SK-N-SH (cell line): ENCODE measurements around the gene INSYN1. TPM values are rescaled to one million over a fixed set of nuclear protein-coding genes. Genes with fewer than 3 reads are reported as not detected.

ENCODE experiments used
- CTCF ChIA-PET: fragments of 300-600, 350-600 bp; formaldehyde crosslinking; extraction: SDS; loops from one replicate; lab custom pipeline; 2021; lab: Yijun Ruan, JAX
- POLR2A ChIA-PET: fragments of 350-600 bp; sonication (Branson Sonifier 250); formaldehyde crosslinking; extraction: SDS; loops from one replicate; lab custom pipeline; 2020; ENCODE audit warnings: antibody characterized with exemption, inconsistent platforms; lab: Yijun Ruan, JAX
- DNase-seq: peaks from one replicate; pipeline ENCODE4 v3.0.0; 2012
- H2AFZ ChIP-seq: fragments of 200-600 bp; sonication (generic); 2 replicates; pipeline ENCODE4 v1.8.1; 2016; ENCODE audit warnings: antibody characterized with exemption, mild to moderate bottlenecking, low read depth
- H3F3A ChIP-seq: fragments of 200-600 bp; sonication (generic); replicated peaks from 2 replicates; pipeline ENCODE3; 2016; ENCODE audit warnings: antibody characterized with exemption, mild to moderate bottlenecking; ENCODE audit not compliant: insufficient read depth
- H3K27ac ChIP-seq, 2 experiments: fragments of 200-500 bp in 1 of 2; fragments of 200-600 bp in 1 of 2; sonication (Bioruptor generic) in 1 of 2; sonication (generic), shearing (Covaris generic) in 1 of 2; 2 replicates each; pipeline versions ENCODE4 v1.5.1 to v1.6.1; 2014 to 2016; ENCODE audit warnings: low read depth in 2 of 2, inconsistent platforms in 1 of 2, low read length in 1 of 2, mild to moderate bottlenecking in 1 of 2, mixed read lengths in 1 of 2
- H3K27me3 ChIP-seq: fragments of 200-600 bp; sonication (generic), shearing (Covaris generic); 2 replicates; pipeline ENCODE4 v1.6.1; 2016; ENCODE audit warnings: mixed run types; ENCODE audit not compliant: insufficient read depth
- H3K36me3 ChIP-seq, 2 experiments: fragments of 200-500 bp in 1 of 2; fragments of 200-600 bp in 1 of 2; sonication (Bioruptor generic) in 1 of 2; sonication (generic) in 1 of 2; replicated peaks in 1 of 2; 2 replicates each; pipeline versions ENCODE3 to v1.5.1; 2014 to 2016; ENCODE audit warnings: low read length in 1 of 2, mild to moderate bottlenecking in 1 of 2; ENCODE audit not compliant: insufficient read depth in 2 of 2, control insufficient read depth in 1 of 2
- H3K4me1 ChIP-seq, 2 experiments: fragments of 200-500 bp in 1 of 2; fragments of 200-600 bp in 1 of 2; sonication (Bioruptor generic) in 1 of 2; sonication (generic), shearing (Covaris generic) in 1 of 2; 2 replicates each; pipeline versions ENCODE4 v1.5.1 to v1.6.1; 2014 to 2016; ENCODE audit warnings: low read depth in 1 of 2, low read length in 1 of 2, mixed run types in 1 of 2; ENCODE audit not compliant: insufficient read depth in 2 of 2, control insufficient read depth in 1 of 2
- H3K4me2 ChIP-seq: fragments of 200-600 bp; sonication (generic), shearing (Covaris generic); 2 replicates; pipeline ENCODE4 v1.6.1; 2017; ENCODE audit warnings: mixed run types
- H3K4me3 ChIP-seq, 2 experiments: fragments of 200-500 bp in 1 of 2; fragments of 200-600 bp in 1 of 2; sonication (Bioruptor generic) in 1 of 2; sonication (generic), shearing (Covaris generic) in 1 of 2; 2 replicates each; pipeline versions ENCODE4 v1.5.1 to v1.8.1; 2014 to 2016; ENCODE audit warnings: low read depth in 2 of 2, inconsistent platforms in 1 of 2, low read length in 1 of 2, mild to moderate bottlenecking in 1 of 2, mixed read lengths in 1 of 2, moderate library complexity in 1 of 2
- H3K79me2 ChIP-seq: fragments of 200-600 bp; sonication (generic); 2 replicates; pipeline ENCODE4 v1.8.1; 2017; ENCODE audit warnings: mild to moderate bottlenecking; ENCODE audit not compliant: insufficient read depth
- H3K9ac ChIP-seq: fragments of 200-600 bp; sonication (generic); 2 replicates; pipeline ENCODE4 v1.6.1; 2017; ENCODE audit warnings: mixed run types
- H3K9me2 ChIP-seq: fragments of 200-600 bp; sonication (generic); 2 replicates; pipeline ENCODE4 v1.6.1; 2017; ENCODE audit warnings: mixed run types
- H3K9me3 ChIP-seq: fragments of 200-600 bp; sonication (generic); 2 replicates; pipeline ENCODE4 v1.6.1; 2017; ENCODE audit warnings: mixed run types, mild to moderate bottlenecking, moderate library complexity
- H4K20me1 ChIP-seq: fragments of 200-600 bp; sonication (generic); 2 replicates; pipeline ENCODE4 v1.6.1; 2017; ENCODE audit warnings: mild to moderate bottlenecking, mixed run types; ENCODE audit not compliant: insufficient read depth
- CTCF ChIP-seq: fragments of 200-600 bp; sonication (generic); IDR thresholded peaks from 2 replicates; pipeline ENCODE4 v1.6.1; 2017; ENCODE audit warnings: antibody characterized with exemption, mild to moderate bottlenecking, moderate library complexity
- ELF1 ChIP-seq: IDR thresholded peaks from 2 replicates; pipeline ENCODE4 v1.4.0; 2012
- EP300 ChIP-seq, 2 experiments: IDR thresholded peaks; 2 replicates each; pipeline versions ENCODE4 v1.4.0 to v1.6.1; 2012; ENCODE audit warnings: borderline replicate concordance in 1 of 2, low read depth in 1 of 2, low read length in 1 of 2
- EZH2phosphoT487 ChIP-seq: fragments of 200-600 bp; sonication (generic); IDR thresholded peaks from 2 replicates; pipeline ENCODE4 v1.6.1; 2017; ENCODE audit warnings: low read depth, mixed run types, mild to moderate bottlenecking, antibody characterized with exemption, moderate library complexity, borderline replicate concordance
- FOSL2 ChIP-seq: IDR thresholded peaks from 2 replicates; pipeline ENCODE4 v1.4.0; 2012; ENCODE audit warnings: low read depth, mild to moderate bottlenecking, moderate library complexity, borderline replicate concordance
- FOXJ3 ChIP-seq: sonication (generic); formaldehyde crosslinking; IDR thresholded peaks from 2 replicates; pipeline ENCODE4 v1.5.1; 2020; ENCODE audit warnings: mild to moderate bottlenecking, missing genetic modification reagents
- FOXM1 ChIP-seq: IDR thresholded peaks from 2 replicates; pipeline ENCODE4 v1.4.0; 2012; ENCODE audit warnings: low read depth, mild to moderate bottlenecking
- GATA2 ChIP-seq: sonication (generic); formaldehyde crosslinking; IDR thresholded peaks from 2 replicates; pipeline ENCODE4 v1.5.0; 2020; ENCODE audit warnings: mild to moderate bottlenecking, missing genetic modification reagents
- IRF3 ChIP-seq: fragments of 150-350 bp; IDR thresholded peaks from 2 replicates; pipeline ENCODE4 v1.6.1; 2016; ENCODE audit warnings: mild to moderate bottlenecking, low read depth, low read length
- JUND ChIP-seq: IDR thresholded peaks from 2 replicates; pipeline ENCODE4 v1.4.0; 2012
- MAX ChIP-seq: IDR thresholded peaks from 2 replicates; pipeline ENCODE4 v1.4.0; 2012; ENCODE audit warnings: low read depth
- MEF2A ChIP-seq: IDR thresholded peaks from 2 replicates; pipeline ENCODE4 v1.4.0; 2012; ENCODE audit warnings: low read depth, borderline replicate concordance
- MXI1 ChIP-seq: IDR thresholded peaks from 2 replicates; pipeline ENCODE4 v1.6.1; 2012; ENCODE audit warnings: mild to moderate bottlenecking, low read depth, low read length, improper control_type of control experiment
- NFIC ChIP-seq: IDR thresholded peaks from 2 replicates; pipeline ENCODE4 v1.4.0; 2012; ENCODE audit warnings: borderline replicate concordance
- PBX3 ChIP-seq: IDR thresholded peaks from 2 replicates; pipeline ENCODE4; 2012
- POLR2AphosphoS5 ChIP-seq: IDR thresholded peaks from 2 replicates; pipeline ENCODE4 v1.6.1; 2012; ENCODE audit warnings: low read depth, low read length
- RAD21 ChIP-seq: IDR thresholded peaks from 2 replicates; pipeline ENCODE4 v1.6.1; 2012; ENCODE audit warnings: mild to moderate bottlenecking, low read length
- RCOR1 ChIP-seq: fragments of 150-350 bp; IDR thresholded peaks from 2 replicates; pipeline ENCODE4 v1.6.1; 2017; ENCODE audit warnings: antibody characterized with exemption, low read length
- RFX5 ChIP-seq: IDR thresholded peaks from 2 replicates; pipeline ENCODE4 v1.6.1; 2012; ENCODE audit warnings: mild to moderate bottlenecking, improper control_type of control experiment, low read length
- RXRA ChIP-seq: IDR thresholded peaks from 2 replicates; pipeline ENCODE4 v1.4.0; 2012; ENCODE audit warnings: low read depth, mild to moderate bottlenecking, borderline replicate concordance
- SIN3A ChIP-seq: IDR thresholded peaks from 2 replicates; pipeline ENCODE4 v1.6.1; 2012; ENCODE audit warnings: low read depth, mild to moderate bottlenecking, low read length, moderate library complexity, borderline replicate concordance
- SMC3 ChIP-seq: IDR thresholded peaks from 2 replicates; pipeline ENCODE4 v1.6.1; 2012; ENCODE audit warnings: low read depth, low read length, improper control_type of control experiment
- TAF1 ChIP-seq: IDR thresholded peaks from 2 replicates; pipeline ENCODE4 v1.6.1; 2012; ENCODE audit warnings: low read depth, mild to moderate bottlenecking, low read length, moderate library complexity, borderline replicate concordance
- TCF12 ChIP-seq: IDR thresholded peaks from 2 replicates; pipeline ENCODE4 v1.4.0; 2012
- TEAD4 ChIP-seq: IDR thresholded peaks from 2 replicates; pipeline ENCODE4 v1.4.0; 2012; ENCODE audit warnings: mild to moderate bottlenecking, borderline replicate concordance; ENCODE audit not compliant: insufficient read depth
- USF1 ChIP-seq: IDR thresholded peaks from 2 replicates; pipeline ENCODE4 v1.4.0; 2012; ENCODE audit warnings: low read depth, borderline replicate concordance
- YY1 ChIP-seq: IDR thresholded peaks from 2 replicates; pipeline ENCODE4 v1.4.0; 2012; ENCODE audit warnings: low read depth, mild to moderate bottlenecking
- ZBTB33 ChIP-seq: IDR thresholded peaks from 2 replicates; pipeline ENCODE4 v1.4.0; 2012; ENCODE audit warnings: low read depth, borderline replicate concordance
- WGBS: methylation state at CpG from one replicate; pipeline ENCODE4 v1.1.6; 2017; ENCODE audit warnings: low lambda C conversion rate; 5-methylcytosine and 5-hydroxymethylcytosine counted together
- polyA plus RNA-seq, 3 experiments: library from polyadenylated mRNA; depleted of rRNA; stranded (reverse); fragments of >200 nt; gene quantifications; 2 replicates each; pipeline ENCODE4 v1.2.3, GENCODE V29; 2012

Gene INSYN1
- polyA plus RNA-seq, 1 of the 3 experiments (the other 2 are of a cell fraction) = 3.7 TPM

GRCh38 chr15:73700041-73700842 is 52.9 kb downstream of the INSYN1 start:
- Histone ChIP-seq H3K79me2 (peaks cover 67% of the 10 kb centered on the region), H2AFZ (no peak overlapping the region), H3F3A (peaks cover 20% of the 10 kb centered on the region), H4K20me1 (peaks cover 86% of the 10 kb centered on the region), H3K9ac (no peak overlapping the region), H3K9me2 (no peaks in the 10 kb centered on the region), H3K4me3 (no peak overlapping the region; a peak in 1 of 4 replicates), H3K9me3 (no peaks in the 10 kb centered on the region), H3K27me3 (no peaks in the 10 kb centered on the region), H3K36me3 (peaks cover 4 to 17% of the 10 kb centered on the region in 2 experiments), H3K4me1 (peaks cover 9 to 20% of the 10 kb centered on the region in 2 experiments; a peak in 2 of 4 replicates)
- POLR2A ChIA-PET = no interaction called here
- WGBS = 38% methylated on average over 13 of the region's 13 CpGs
- peak; percentile 82 for DNase-seq
- TF ChIP-seq PBX3 = 0 out of 2 replicates have a peak, but pooled peaks have one; percentile 12
- TF ChIP-seq EP300 (IDR thresholded peaks at IDR 0.05; ENCODE audit: borderline replicate concordance in 1 of 2, low read depth in 1 of 2, low read length in 1 of 2) = no peak
- TF ChIP-seq ELF1 = no peak
- TF ChIP-seq NFIC = no peak
- no peak for TF ChIP-seq FOXJ3 (CRISPR knock-in tag)
- no peak for TF ChIP-seq MEF2A
- peak; percentile 94 for TF ChIP-seq SMC3
- peak; percentile 99 for TF ChIP-seq CTCF
- no peak for TF ChIP-seq RCOR1
- no peak for TF ChIP-seq SIN3A
- no peak for TF ChIP-seq FOXM1
- no peak for TF ChIP-seq JUND
- TF ChIP-seq FOSL2 = no peak
- no peak for TF ChIP-seq EZH2phosphoT487
- TF ChIP-seq MAX = no peak
- TF ChIP-seq TAF1 = no peak
- no peak for TF ChIP-seq RFX5
- no peak for TF ChIP-seq YY1
- peak; percentile 96 for TF ChIP-seq RAD21
- no peak for TF ChIP-seq MXI1
- TF ChIP-seq TEAD4 = no peak
- TF ChIP-seq GATA2 = no peak
- TF ChIP-seq USF1 = no peak
- TF ChIP-seq ZBTB33 = no peak
- TF ChIP-seq RXRA = no peak
- TF ChIP-seq POLR2AphosphoS5 = no peak
- no peak for TF ChIP-seq IRF3
- TF ChIP-seq TCF12 = no peak
- TF ChIP-seq, all 33 proteins: peak for 4
- CTCF ChIA-PET = interaction anchor here (0.6 to 15.0 kb wide), 77 partner anchors 9 to 426 kb away, joined by 3 to 418 read pairs (median 4); partner anchors contain the start of genes CD276 and NPTN
- Histone ChIP-seq H3K27ac (peak overlapping the region in 1 of 2 experiments; percentile 40; a peak in 1 of 4 replicates), H3K4me2 (peak overlapping the region; percentile 22; the same call in 1 of the 2 replicates)
